Ramos (cell line): Measurements from ENCODE around the gene TCEANC.
"Not testable (repeated sequence)": the region's sequence is repeated elsewhere in the genome, so short reads cannot be mapped to it uniquely, and the experiment has no call there.

Source experiments
- in situ Hi-C: fragments of 300-500 bp; cut with MboI; formaldehyde crosslinking; loops from one replicate; pipeline ENCODE4 v1.14.3; 2022; ENCODE audit warnings: low sequenced_read_pairs; ENCODE audit not compliant: unreplicated experiment

The TCEANC gene

GRCh38 chrX:13654116-13654515 is 1.2 kb downstream of the TCEANC start:
- in situ Hi-C loops: loop anchor here (10.0 kb wide), 2 partner anchors 149 to 381 kb away; no protein-coding TSS in a partner anchor

- in situ Hi-C loops: loop anchor here (10.0 kb wide), 2 partner anchors 151 to 379 kb away; no protein-coding TSS in a partner anchor
Observed at GRCh38 chrX:13655674-13656073, 2.7 kb downstream of the TCEANC start.

- in situ Hi-C loops: loop anchor here (10.0 kb wide), 2 partner anchors 154 to 376 kb away; no protein-coding TSS in a partner anchor
Observed at GRCh38 chrX:13658602-13659001, 5.7 kb downstream of the TCEANC start.

GRCh38 chrX:13659063-13659462 is 6.1 kb downstream of the TCEANC start:
- in situ Hi-C loops: loop anchor here (10.0 kb wide), 2 partner anchors 154 to 376 kb away; no protein-coding TSS in a partner anchor

DNA sequence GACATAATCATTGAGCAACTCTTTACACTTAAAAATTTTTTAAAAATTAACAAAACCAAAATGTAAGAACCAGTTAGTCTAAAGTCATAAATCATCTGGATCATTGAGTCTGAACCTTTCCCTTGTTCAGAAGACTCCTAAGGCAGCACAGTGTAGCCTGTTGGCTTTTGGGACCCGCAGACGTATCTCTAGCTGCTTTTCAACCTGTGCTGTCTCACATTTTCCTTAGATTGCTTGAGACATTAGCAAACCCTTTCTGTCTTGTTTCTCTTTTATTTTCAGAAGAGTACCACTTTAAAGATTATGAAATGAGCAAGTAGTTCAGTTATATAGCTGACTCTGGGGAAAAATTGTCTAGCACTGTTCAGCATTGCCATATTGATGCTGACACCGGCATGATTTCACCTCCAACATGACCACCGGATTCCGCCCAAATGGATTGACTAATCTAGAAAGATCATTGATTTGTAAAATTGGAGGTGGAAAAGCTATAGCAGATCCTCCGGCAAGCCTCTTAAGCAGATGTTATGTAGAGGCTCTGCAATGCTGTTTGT is 8.9 kb downstream of the TCEANC start:
- in situ Hi-C loops: loop anchor here (10.0 kb wide), 1 partner anchor 83 kb away; no protein-coding TSS in a partner anchor

GRCh38 chrX:13662355-13662791 is 9.4 kb downstream of the TCEANC start:
- in situ Hi-C loops: loop anchor here (10.0 kb wide), 1 partner anchor 82 kb away; no protein-coding TSS in a partner anchor

DNA sequence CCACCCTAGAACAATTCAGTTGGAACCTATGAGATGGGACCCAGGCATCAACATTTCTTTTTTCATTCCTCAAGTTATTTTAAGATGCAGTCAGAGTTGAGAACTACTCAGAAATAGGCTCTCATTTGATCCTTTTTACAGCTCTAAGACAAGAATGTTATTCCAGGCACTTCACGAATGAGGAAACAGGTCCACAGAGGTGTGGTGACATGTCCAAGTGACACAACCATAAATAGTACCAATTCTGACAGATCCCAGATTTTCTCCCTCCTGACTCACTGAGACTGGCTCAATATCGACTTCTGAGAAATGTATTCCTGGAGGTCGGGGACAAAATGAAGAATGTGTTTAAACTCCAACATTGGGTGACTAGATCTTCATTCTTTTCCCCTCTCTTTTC is 11.1 kb downstream of the TCEANC start:
- in situ Hi-C loops: loop anchor here (10.0 kb wide), 1 partner anchor 81 kb away; no protein-coding TSS in a partner anchor

GRCh38 chrX:13666836-13667235 is 13.9 kb downstream of the TCEANC start:
- in situ Hi-C loops: loop anchor here (10.0 kb wide), 1 partner anchor 78 kb away; no protein-coding TSS in a partner anchor

DNA sequence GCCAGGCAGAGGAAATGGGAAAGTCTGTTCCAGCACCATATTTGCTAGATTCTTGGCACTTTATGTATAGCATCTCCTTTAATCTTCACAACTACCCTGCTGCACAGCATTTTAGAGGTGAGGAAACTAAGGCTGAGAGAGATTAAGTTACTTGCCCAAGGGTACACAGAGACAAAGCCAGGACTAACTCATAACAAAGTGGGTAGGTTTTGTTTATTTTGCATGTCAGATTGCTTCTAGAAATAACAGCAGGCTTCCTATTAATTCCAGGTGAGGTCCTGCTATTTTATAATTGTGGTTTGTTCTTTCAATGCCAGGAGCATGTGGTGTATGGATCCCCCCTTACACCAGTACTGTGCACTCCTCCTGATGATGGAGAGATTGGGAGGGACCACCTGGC is 15.0 kb downstream of the TCEANC start:
- in situ Hi-C loops: loop anchor here (10.0 kb wide), 1 partner anchor 77 kb away; no protein-coding TSS in a partner anchor

DNA sequence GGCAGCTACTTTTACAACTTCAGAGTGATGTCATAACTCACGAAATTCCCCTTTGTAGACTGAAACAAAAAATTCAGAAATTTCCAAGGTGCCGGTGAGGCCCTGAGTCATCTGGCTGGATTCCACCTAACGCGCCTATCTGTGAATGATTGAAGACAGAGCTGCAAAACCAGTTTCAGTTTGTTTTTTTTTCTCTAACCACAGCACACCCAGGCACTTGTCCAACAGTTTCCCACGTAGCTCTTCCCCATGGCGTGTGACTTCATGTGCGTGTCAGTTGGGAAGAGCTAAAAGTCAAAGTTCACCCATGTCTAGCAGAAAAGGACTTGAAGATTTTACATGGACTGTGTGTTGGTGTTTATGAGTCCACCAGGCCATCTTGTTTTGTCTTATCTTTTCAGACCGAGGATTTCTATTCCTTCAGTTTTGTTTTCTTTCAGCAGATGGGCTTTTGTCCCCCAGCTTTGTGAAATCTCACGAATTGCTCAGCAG is 16.4 kb downstream of the TCEANC start:
- in situ Hi-C loops: loop anchor here (10.0 kb wide), 1 partner anchor 76 kb away; no protein-coding TSS in a partner anchor

DNA sequence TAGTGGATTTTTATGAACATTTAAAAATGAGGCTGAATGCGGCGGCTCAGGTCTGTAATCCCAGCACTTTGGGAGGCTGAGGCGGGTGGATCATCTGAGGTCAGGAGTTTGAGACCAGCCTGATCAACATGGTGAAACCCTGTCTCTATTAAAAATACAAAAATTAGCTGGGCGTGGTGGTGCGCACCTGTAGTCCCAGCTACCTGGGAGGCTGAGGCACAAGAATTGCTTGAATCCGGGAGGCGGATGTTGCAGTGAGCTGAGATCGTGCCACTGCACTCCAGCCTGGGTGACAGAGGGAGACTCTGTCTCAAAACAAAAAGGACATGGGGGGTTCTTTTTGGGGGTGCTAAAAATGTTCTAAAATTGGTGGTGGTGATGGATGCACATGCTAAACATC is 16.8 kb downstream of the TCEANC start:
- in situ Hi-C loops: loop anchor here (10.0 kb wide), 1 partner anchor 75 kb away; no protein-coding TSS in a partner anchor

DNA sequence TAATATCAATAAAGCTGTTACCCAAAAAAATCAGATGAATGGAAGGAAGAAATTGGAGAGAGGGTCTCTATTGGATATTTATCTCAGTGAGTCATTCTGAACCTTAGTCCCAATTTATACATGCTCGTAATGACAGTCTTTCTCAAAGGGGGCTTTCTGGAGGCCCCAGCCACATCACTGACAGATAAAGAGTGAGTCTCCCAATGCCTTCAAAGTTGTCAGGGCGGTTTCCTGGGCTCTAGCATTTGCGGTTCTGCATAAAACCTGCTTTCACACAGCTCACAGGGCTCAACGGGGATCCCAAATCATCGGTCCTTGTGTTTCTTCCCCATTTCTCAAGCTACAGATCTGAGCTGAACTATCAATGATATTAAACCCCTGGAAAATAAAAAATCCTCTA is 17.3 kb downstream of the TCEANC start:
- in situ Hi-C loops: no loop called here

- in situ Hi-C loops: no loop called here
Observed at GRCh38 chrX:13673016-13673415, 20.1 kb downstream of the TCEANC start.

GRCh38 chrX:13676885-13677284 is 23.9 kb downstream of the TCEANC start:
- in situ Hi-C loops: no loop called here

GRCh38 chrX:13679700-13680099 is 26.8 kb downstream of the TCEANC start:
- in situ Hi-C loops: not testable (repeated sequence)

- in situ Hi-C loops: no loop called here
Observed at GRCh38 chrX:13681595-13681994, 28.7 kb downstream of the TCEANC start.

GRCh38 chrX:13684361-13684760 is 31.4 kb downstream of the TCEANC start:
- in situ Hi-C loops: no loop called here

GRCh38 chrX:13685126-13685763 is 32.3 kb downstream of the TCEANC start:
- in situ Hi-C loops: no loop called here

- in situ Hi-C loops: no loop called here
Observed at GRCh38 chrX:13687203-13687602, 34.3 kb downstream of the TCEANC start.

- in situ Hi-C loops: no loop called here
Observed at GRCh38 chrX:13688384-13688957, 35.5 kb downstream of the TCEANC start.
